ENCODE data around the gene SLC35F3.

- TF ChIP-seq POLR2A (IDR thresholded peaks at IDR 0.05; ENCODE audit: low read depth, low read length) (no peak), TAF1 (IDR thresholded peaks at IDR 0.05; ENCODE audit: borderline replicate concordance, low read depth, low read length) (no peak), POLR2AphosphoS5 (IDR thresholded peaks at IDR 0.05; ENCODE audit: low read depth, low read length) (no peak)
These were observed 412.5 kb downstream of the SLC35F3 start for GRCh38 chr1:234316937-234317336.
